Activated CD8-positive, alpha-beta T cell treated with anti-CD3 and anti-CD28 coated beads, Interleukin-2, amount 10 ng/mL, durations not matched to agents 7 days and 5 days (primary cell): ENCODE data around the gene TRH. TPM values are rescaled to one million over a fixed set of nuclear protein-coding genes. Genes with fewer than 3 reads are reported as not detected.

Source experiments
- ATAC-seq: fragments of 150-1000 bp; cut with Tn5 transposase; one replicate; pipeline ENCODE4 v1.10.0; 2021; ENCODE audit warnings: moderate library complexity
- CTCF ChIA-PET: fragments of 350-600 bp; sonication (Branson Sonifier 250); formaldehyde crosslinking; loops from one replicate; lab custom pipeline; 2021; ENCODE audit warnings: antibody characterized with exemption; lab: Charles Lee
- POLR2A ChIA-PET: fragments of 350-600 bp; sonication (Branson Sonifier 250); formaldehyde crosslinking; loops from one replicate; lab custom pipeline; 2021; ENCODE audit warnings: antibody characterized with exemption; lab: Charles Lee
- DNase-seq: peaks from one replicate; pipeline ENCODE4 v3.0.0-alpha.2; 2020
- H3K27ac Mint-ChIP-seq: one replicate; pipeline ENCODE4 v1.8.0; 2021; ENCODE audit warnings: mild to moderate bottlenecking, mixed read lengths
- H3K27me3 Mint-ChIP-seq: one replicate; pipeline ENCODE4 v1.8.0; 2021; ENCODE audit warnings: low read depth, mixed read lengths
- H3K36me3 Mint-ChIP-seq: one replicate; pipeline ENCODE4 v1.8.0; 2021; ENCODE audit warnings: low read depth, mixed read lengths
- H3K4me1 Mint-ChIP-seq: one replicate; pipeline ENCODE4 v1.8.0; 2021; ENCODE audit warnings: low read depth, mixed read lengths
- H3K4me3 Mint-ChIP-seq: one replicate; pipeline ENCODE4 v1.8.0; 2021; ENCODE audit warnings: mild to moderate bottlenecking, mixed read lengths
- H3K9me3 Mint-ChIP-seq: one replicate; pipeline ENCODE4 v1.8.0; 2022; ENCODE audit warnings: mixed read lengths; ENCODE audit not compliant: insufficient read depth
- total RNA-seq, 2 experiments: library from RNA; stranded (reverse); gene quantifications; one replicate each; pipeline ENCODE4 v1.2.3, GENCODE V29; 2021

TRH gene
- total RNA-seq, 2 experiments from 2014 or later, result not detected

DNA sequence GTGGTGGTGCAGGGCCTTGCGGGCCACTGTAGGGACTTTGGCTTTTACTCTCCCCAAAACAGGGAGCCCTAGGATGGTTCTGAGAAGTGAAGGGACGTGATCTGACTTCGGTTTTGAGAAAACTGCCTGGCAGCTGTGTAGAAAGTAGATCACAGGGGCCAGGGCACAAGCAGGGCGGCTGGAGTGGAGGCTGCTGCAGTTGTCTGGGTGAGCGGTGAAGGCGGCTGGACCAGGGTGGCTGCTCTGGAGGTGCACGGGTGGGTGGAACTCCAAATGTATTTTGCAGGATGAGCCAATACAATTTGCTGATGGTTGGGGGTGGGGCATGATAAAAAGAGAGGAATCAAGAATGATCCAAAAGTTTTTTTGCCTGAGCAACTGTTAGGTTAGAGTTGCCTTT lies 29.8 kb upstream of the TRH start:
- no peaks in the 10 kb centered on the region for H3K9me3 Mint-ChIP-seq
- no peaks in the 10 kb centered on the region for H3K36me3 Mint-ChIP-seq
- no peak for ATAC-seq
- H3K27ac Mint-ChIP-seq, result no peak overlapping the region
- H3K4me1 Mint-ChIP-seq, result no peaks in the 10 kb centered on the region
- CTCF ChIA-PET, result interaction anchor here (1.3 to 4.5 kb wide), 2 partner anchors 153 to 160 kb away, joined by 5 to 26 read pairs; no protein-coding TSS in a partner anchor
- no peak overlapping the region for H3K4me3 Mint-ChIP-seq
- peaks cover 13% of the 10 kb centered on the region for H3K27me3 Mint-ChIP-seq
- no peak for DNase-seq
- POLR2A ChIA-PET, result no interaction called here

DNA sequence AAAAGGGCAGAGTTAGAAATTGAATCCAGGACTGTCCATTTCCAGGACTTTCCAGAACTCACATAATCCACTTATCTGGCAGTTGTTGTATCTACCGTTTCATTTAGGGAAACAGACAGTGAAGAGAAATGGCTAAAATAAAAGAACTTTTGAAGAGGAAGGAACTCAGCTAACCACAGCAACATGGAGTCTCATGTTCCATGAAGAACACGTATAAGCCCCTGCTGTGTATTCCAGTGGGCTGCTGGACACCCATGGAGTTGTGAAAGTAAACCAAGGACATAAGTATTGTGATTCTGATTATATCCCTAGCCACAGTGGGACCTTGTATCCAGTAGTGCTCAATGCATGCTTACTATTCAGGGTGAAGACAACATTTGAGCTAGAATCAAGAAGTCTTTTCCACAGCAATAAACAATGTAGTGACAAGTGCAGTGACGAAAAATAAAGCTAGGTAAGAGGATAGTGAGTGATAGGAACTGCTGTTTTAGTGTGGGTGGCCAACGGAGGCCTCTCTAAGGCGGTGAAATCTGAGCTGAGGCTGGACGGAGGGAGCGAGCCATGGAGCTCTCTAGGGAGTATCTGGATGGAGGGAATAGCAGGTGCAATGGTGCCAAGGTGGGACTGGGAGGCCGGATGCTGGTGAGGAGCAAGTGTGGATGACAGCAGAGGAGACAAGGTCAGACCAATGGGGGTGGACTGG lies 26.8 kb upstream of the TRH start:
- Mint-ChIP-seq H3K4me3 (no peak overlapping the region), H3K27ac (no peak overlapping the region), H3K36me3 (no peaks in the 10 kb centered on the region), H3K27me3 (peaks cover 13% of the 10 kb centered on the region), H3K9me3 (no peaks in the 10 kb centered on the region), H3K4me1 (peaks cover 2% of the 10 kb centered on the region)
- no peak for DNase-seq
- CTCF ChIA-PET, result no interaction called here
- no peak for ATAC-seq
- POLR2A ChIA-PET, result no interaction called here

DNA sequence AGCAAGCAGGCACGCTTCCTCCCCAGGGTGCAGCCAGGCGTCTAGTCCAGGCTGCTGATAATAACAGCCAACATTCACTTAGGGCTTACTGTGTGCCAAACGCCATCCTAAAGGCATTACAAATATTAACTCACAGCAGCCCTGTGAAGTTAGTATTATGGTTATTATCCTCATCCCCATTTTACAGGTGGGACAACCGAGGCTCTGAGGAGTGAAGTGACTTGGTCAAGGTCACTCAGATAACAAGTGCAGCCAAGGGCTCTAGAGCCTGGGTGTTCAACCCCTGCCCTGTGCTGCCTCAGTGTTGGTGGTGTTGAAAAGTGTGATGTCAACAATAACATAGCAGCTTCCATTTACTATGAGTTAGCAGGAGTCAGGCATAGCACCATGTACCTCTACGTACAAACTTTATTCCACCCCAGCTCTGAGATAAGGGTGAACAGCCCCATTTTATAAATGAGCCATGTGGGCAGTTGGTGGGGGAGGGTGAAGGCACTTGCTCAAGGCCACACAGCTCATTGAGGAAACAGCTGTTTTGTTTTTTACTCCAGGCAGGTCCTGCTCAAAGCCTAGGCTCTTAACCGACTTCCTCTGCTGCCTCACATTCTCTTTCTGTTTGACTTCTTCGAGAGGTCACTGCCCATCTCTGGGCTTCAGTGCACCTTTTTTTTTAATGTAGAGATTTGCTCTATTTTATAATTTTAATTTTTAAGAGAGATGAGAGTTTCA lies 24.0 kb upstream of the TRH start:
- ChIA-PET POLR2A (no interaction called here), CTCF (interaction anchor here (0.6 to 1.1 kb wide), 3 partner anchors 8 to 25 kb away, joined by 3 to 6 read pairs (median 3); no protein-coding TSS in a partner anchor)
- Mint-ChIP-seq H3K27ac (no peak overlapping the region), H3K4me1 (peaks cover 2% of the 10 kb centered on the region), H3K9me3 (no peaks in the 10 kb centered on the region), H3K27me3 (peaks cover 4% of the 10 kb centered on the region), H3K36me3 (no peaks in the 10 kb centered on the region), H3K4me3 (no peak overlapping the region)
- ATAC-seq (no peak), DNase-seq (no peak)

DNA sequence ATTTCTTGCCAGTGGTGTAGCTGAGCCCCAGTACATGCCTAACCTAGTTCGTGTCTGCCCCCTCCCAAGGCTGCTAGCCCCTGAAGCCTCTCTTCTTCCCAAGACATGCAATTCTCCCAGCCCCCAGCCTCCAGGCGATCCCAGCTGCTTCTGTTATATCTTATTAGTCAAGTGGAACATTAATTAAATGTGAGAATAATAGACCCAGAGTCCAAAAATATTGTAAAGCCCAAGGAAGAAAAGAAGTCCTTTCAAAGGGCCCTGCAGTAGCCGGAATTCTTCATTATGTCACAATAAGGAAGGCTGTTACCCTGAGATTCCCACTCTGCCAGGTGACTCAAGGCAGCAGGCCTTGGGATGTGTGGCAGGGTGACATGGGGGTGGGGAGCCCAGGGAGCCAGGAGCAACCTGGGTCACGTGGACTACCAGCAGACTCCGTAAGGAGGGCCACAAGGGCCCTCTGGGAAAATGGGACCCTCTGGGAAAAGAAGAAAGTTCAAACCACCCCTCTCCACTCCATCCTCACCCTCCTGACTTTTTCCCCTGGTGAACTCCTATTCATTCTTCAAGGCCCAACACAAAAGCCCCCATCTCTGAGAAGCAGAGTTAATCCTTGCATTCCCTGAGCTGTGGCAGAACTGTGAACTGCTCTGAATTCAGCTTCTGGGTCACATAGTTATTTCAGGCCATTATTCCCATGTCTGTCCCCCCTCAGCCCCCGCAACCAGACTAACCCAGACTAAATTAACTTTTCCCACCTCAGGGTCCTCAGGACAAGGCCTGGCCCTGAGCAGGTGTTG lies 21.8 kb upstream of the TRH start:
- POLR2A ChIA-PET, result no interaction called here
- Mint-ChIP-seq H3K27ac (no peak overlapping the region), H3K4me3 (no peak overlapping the region), H3K9me3 (no peaks in the 10 kb centered on the region), H3K36me3 (no peaks in the 10 kb centered on the region), H3K27me3 (peaks cover 3% of the 10 kb centered on the region), H3K4me1 (peaks cover 2% of the 10 kb centered on the region)
- CTCF ChIA-PET, result interaction anchor here (1.5 kb wide), 1 partner anchor 11 kb away, joined by 5 read pairs; no protein-coding TSS in a partner anchor
- ATAC-seq (no peak), DNase-seq (no peak)

DNA sequence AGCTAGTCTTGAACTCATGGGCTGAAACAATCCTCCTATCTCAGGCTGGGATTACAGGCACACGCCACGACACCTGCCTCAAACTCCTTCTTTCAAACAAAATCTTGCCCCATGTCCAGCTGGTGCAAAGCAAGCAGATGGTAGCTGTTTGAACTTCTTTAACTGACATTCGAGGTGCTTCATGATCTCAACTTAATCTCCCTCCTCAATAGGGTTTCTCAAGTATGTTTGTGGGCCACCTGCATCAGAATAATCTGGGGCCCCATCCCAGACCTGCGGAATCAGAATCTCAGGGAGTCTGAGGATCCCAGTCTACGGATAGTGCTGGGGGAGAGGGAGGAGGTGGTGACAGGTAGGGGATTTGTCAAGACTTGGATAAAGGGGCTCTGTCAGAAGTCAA lies 20.9 kb upstream of the TRH start:
- DNase-seq, result no peak
- peaks cover 4% of the 10 kb centered on the region for H3K27me3 Mint-ChIP-seq
- H3K4me3 Mint-ChIP-seq, result no peak overlapping the region
- H3K27ac Mint-ChIP-seq, result no peak overlapping the region
- ATAC-seq, result no peak
- no peaks in the 10 kb centered on the region for H3K36me3 Mint-ChIP-seq
- no peaks in the 10 kb centered on the region for H3K9me3 Mint-ChIP-seq
- H3K4me1 Mint-ChIP-seq, result peaks cover 2% of the 10 kb centered on the region
- ChIA-PET POLR2A (no interaction called here), CTCF (interaction anchor here (1.5 kb wide), 1 partner anchor 11 kb away, joined by 5 read pairs; no protein-coding TSS in a partner anchor)

DNA sequence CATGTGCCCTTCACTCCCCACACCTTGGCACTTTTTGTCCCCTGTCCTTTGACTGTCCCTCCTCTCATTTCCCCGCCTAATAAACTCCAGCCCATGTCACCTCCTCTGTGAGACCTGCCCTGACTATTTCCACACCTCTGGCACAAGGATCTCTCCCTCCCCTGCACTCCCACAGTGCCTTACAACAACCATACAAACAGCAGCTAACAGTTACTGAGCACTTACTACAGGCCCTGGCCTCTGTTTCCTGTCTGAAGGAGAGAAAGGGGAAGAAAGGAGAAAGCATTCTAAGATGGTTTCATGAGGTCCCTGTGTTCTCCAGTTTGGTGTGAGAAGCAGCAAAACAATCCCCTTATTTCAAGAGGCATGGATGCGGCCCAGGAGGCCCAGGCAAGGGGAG lies 20.0 kb upstream of the TRH start:
- H3K36me3 Mint-ChIP-seq, result no peaks in the 10 kb centered on the region
- no peaks in the 10 kb centered on the region for H3K9me3 Mint-ChIP-seq
- H3K4me3 Mint-ChIP-seq, result no peak overlapping the region
- H3K27me3 Mint-ChIP-seq, result peaks cover 4% of the 10 kb centered on the region
- DNase-seq, result no peak
- peaks cover 2% of the 10 kb centered on the region for H3K4me1 Mint-ChIP-seq
- ATAC-seq, result no peak
- H3K27ac Mint-ChIP-seq, result no peak overlapping the region
- CTCF ChIA-PET, result interaction anchor here (1.0 to 1.6 kb wide), 3 partner anchors 12 to 151 kb away, joined by 3 to 5 read pairs (median 3); no protein-coding TSS in a partner anchor
- POLR2A ChIA-PET, result no interaction called here

DNA sequence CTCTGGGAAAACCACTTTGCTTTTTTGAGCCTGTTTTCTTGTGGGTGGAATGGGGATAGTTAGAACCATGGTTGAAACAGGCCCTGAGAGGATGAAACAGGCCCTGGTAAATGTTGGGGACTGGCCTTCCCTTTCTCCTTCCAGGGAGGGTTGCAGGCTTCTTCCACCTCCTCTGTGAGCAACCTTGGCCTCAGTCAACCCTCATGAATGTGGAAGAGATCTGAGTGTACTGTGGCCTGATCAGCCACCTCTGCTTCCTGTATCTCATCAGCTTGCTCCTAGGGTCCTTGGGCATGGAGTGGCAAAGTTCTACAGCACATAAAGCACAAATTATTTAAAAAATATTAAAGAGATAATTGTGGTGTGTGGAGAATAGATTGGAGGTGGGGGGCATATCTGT lies 17.6 kb upstream of the TRH start:
- H3K27ac Mint-ChIP-seq, result no peak overlapping the region
- no peaks in the 10 kb centered on the region for H3K4me1 Mint-ChIP-seq
- no peak for DNase-seq
- H3K4me3 Mint-ChIP-seq, result no peak overlapping the region
- no peaks in the 10 kb centered on the region for H3K36me3 Mint-ChIP-seq
- H3K27me3 Mint-ChIP-seq, result peaks cover 9% of the 10 kb centered on the region
- CTCF ChIA-PET, result no interaction called here
- no peaks in the 10 kb centered on the region for H3K9me3 Mint-ChIP-seq
- POLR2A ChIA-PET, result no interaction called here
- no peak for ATAC-seq

DNA sequence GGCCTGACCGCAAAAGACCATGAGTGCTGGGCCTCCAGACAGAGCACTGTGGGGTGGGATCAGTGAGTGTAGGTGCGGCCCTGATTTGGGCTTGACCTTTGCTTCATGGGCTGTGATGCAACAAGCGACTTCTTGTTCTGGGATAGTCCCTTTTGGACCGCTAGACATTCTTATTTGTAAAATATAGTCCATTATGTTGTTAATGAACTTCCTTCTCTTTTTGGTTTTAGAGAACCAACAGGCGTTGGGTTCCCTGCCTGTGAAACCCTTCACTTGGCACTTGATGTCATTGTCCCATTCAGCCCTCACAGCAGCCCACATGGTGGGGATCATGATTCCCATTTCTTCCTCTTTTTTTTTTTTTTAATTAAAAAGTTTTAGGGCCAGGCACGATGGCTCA lies 15.8 kb upstream of the TRH start:
- H3K27ac Mint-ChIP-seq, result no peak overlapping the region
- H3K9me3 Mint-ChIP-seq, result no peaks in the 10 kb centered on the region
- H3K4me1 Mint-ChIP-seq, result no peaks in the 10 kb centered on the region
- POLR2A ChIA-PET, result no interaction called here
- peaks cover 9% of the 10 kb centered on the region for H3K27me3 Mint-ChIP-seq
- DNase-seq, result no peak
- no peak for ATAC-seq
- H3K36me3 Mint-ChIP-seq, result no peaks in the 10 kb centered on the region
- CTCF ChIA-PET, result interaction anchor here (2.2 kb wide), 1 partner anchor 17 kb away, joined by 6 read pairs; no protein-coding TSS in a partner anchor
- H3K4me3 Mint-ChIP-seq, result no peak overlapping the region

DNA sequence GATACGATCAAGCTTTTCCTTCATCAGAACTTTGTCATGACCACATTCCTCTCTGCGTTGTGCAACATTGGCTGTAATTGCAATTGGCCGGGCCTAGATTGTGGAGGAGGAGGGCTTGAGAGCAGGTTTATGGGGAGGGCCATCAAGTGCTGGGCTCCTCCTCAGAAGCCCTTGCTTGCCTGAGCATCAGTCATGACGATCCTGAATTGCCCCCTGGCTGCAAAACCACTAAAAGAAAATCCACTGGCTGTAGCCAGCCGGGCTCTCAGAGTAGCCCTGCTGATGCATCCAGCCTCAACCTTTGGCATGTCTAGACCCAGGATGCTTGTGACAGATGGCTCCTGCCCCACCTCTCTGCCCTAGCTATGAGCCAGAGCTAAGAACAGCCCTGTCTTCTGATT lies 13.4 kb upstream of the TRH start:
- ATAC-seq (no peak), DNase-seq (no peak)
- Mint-ChIP-seq H3K36me3 (no peaks in the 10 kb centered on the region), H3K4me3 (no peak overlapping the region), H3K27me3 (peaks cover 9% of the 10 kb centered on the region), H3K27ac (no peak overlapping the region), H3K4me1 (no peaks in the 10 kb centered on the region), H3K9me3 (no peaks in the 10 kb centered on the region)
- ChIA-PET POLR2A (no interaction called here), CTCF (interaction anchor here (2.2 kb wide), 1 partner anchor 19 kb away, joined by 6 read pairs; no protein-coding TSS in a partner anchor)

DNA sequence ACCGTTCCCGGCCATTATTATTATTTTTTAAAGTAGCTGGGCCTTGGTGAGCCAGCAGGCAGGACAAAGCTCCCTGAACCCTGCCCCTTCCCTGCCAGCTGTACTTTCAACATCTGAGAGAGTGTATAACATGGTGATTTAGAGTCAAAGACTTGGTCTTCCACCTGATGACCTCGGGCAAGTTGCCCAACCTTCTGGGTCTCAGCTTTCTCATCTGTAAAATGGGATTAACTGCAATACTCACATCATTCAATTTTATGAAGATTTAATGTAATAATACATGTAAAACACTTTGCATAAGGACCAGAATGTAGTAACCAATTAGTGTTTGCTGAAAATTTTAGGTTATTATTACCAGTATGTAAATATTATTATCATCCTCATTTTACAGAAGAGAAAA lies 11.9 kb upstream of the TRH start:
- CTCF ChIA-PET, result no interaction called here
- ATAC-seq (no peak), DNase-seq (no peak)
- Mint-ChIP-seq H3K4me3 (no peak overlapping the region), H3K27me3 (peaks cover 9% of the 10 kb centered on the region), H3K36me3 (no peaks in the 10 kb centered on the region), H3K9me3 (no peaks in the 10 kb centered on the region), H3K27ac (no peak overlapping the region), H3K4me1 (no peaks in the 10 kb centered on the region)
- POLR2A ChIA-PET, result no interaction called here

DNA sequence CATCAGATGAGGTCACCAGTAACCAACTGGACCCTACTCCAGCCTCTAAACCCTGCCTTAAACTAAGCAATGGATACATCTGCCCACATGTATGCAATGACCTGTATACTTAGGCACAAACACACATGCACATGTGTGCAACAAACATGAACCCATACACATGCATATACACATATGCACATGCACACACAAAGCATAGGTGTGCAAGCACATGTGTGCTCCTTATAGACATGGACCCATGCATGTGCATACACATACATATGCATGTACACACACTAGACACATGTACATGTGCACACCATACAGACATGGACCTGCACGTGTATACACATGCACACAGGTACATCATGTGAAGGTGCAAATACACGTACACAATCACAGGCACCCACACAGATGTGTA lies 8.6 kb upstream of the TRH start:
- Mint-ChIP-seq H3K36me3 (no peaks in the 10 kb centered on the region), H3K27ac (no peak overlapping the region), H3K9me3 (no peaks in the 10 kb centered on the region), H3K4me1 (no peaks in the 10 kb centered on the region), H3K27me3 (peaks cover 6% of the 10 kb centered on the region), H3K4me3 (no peak overlapping the region)
- CTCF ChIA-PET, result no interaction called here
- DNase-seq, result no peak
- ATAC-seq, result no peak
- POLR2A ChIA-PET, result no interaction called here
